Measurements from ENCODE around the gene PLEKHM1.

PLEKHM1 gene

DNA sequence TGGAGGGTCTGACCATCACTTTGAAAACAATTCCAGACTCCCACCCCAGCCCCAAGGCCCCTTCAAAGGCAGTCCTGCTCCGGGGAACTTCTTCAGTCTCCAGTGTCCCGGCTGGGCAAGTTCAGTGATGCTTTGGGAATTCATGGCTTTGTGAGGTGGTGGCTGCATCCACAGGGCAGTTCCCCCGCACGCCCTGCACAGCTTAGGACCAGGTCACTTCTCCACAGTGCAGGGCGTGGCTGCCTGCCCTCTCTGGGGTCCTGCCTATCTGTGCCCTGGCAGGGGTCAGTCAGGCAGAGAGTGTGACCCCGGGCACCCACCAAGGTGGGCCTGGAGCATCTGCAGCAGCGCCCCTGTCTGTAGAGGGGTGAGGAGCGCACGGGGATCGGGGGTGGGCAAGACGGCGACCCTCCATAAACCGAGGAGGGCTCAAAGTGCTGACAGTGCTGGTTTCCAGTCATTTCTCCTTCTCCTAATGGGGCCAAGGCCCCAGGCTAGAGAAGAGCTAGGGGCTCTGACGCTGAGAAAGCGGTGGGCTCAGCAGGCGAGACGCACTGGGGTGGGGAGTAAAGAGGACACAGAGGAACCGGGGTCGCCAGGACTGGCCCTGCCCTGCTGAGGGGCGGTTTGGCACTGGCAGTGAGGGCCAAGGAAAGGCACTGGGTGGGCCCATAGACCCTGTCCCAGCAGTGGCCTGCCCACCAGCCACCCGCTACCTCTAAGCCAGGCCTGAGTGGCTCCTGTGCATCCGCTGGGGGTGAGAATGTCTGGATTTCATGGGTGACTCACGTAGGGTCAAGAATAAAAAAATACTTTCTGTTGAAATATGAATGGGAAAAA lies 53.7 kb downstream of the PLEKHM1 start:
- TF ChIP-seq, protein P1, sequence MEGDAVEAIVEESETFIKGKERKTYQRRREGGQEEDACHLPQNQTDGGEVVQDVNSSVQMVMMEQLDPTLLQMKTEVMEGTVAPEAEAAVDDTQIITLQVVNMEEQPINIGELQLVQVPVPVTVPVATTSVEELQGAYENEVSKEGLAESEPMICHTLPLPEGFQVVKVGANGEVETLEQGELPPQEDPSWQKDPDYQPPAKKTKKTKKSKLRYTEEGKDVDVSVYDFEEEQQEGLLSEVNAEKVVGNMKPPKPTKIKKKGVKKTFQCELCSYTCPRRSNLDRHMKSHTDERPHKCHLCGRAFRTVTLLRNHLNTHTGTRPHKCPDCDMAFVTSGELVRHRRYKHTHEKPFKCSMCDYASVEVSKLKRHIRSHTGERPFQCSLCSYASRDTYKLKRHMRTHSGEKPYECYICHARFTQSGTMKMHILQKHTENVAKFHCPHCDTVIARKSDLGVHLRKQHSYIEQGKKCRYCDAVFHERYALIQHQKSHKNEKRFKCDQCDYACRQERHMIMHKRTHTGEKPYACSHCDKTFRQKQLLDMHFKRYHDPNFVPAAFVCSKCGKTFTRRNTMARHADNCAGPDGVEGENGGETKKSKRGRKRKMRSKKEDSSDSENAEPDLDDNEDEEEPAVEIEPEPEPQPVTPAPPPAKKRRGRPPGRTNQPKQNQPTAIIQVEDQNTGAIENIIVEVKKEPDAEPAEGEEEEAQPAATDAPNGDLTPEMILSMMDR (IDR thresholded peaks at IDR 0.05; ENCODE audit: unreplicated experiment in 3 of 3): no peak
- peaks cover 8% of the 10 kb centered on the region for H3K36me3 Mint-ChIP-seq (ENCODE audit: low read depth)
- H3K4me1 Mint-ChIP-seq: peaks cover 8% of the 10 kb centered on the region
- no peak overlapping the region for H3K27ac Mint-ChIP-seq
- H3K9me3 Mint-ChIP-seq: no peaks in the 10 kb centered on the region
- peaks cover 43% of the 10 kb centered on the region for H3K27me3 Mint-ChIP-seq (ENCODE audit: low read depth)
- no peak overlapping the region for H3K4me3 Mint-ChIP-seq

DNA sequence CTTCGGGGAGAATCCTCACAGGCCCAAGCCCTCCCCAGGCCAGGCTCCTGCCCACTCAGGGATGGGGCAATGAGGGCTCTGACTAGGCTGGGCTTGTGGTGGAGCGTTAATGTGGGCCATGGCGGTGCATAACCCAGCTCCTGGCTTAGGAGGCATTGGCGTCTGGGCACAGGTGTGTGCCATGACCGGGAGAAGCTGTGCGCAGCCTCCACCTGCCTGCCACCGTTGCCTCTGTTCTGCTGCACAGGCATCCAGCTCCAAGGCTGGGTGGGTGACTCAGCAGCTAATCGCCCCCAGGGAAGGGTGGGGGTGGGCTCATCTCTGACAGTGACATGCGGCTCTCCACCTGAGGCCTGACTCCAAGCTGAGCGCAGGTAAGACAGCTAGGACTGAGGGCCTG lies 54.4 kb downstream of the PLEKHM1 start:
- no peak overlapping the region for H3K4me3 Mint-ChIP-seq
- H3K27me3 Mint-ChIP-seq (ENCODE audit: low read depth): peaks cover 50% of the 10 kb centered on the region
- H3K27ac Mint-ChIP-seq: no peak overlapping the region
- H3K9me3 Mint-ChIP-seq: no peaks in the 10 kb centered on the region
- H3K36me3 Mint-ChIP-seq (ENCODE audit: low read depth): peaks cover 8% of the 10 kb centered on the region
- TF ChIP-seq, protein P1 (IDR thresholded peaks at IDR 0.05; ENCODE audit: unreplicated experiment in 3 of 3): no peak
- peaks cover 8% of the 10 kb centered on the region for H3K4me1 Mint-ChIP-seq

DNA sequence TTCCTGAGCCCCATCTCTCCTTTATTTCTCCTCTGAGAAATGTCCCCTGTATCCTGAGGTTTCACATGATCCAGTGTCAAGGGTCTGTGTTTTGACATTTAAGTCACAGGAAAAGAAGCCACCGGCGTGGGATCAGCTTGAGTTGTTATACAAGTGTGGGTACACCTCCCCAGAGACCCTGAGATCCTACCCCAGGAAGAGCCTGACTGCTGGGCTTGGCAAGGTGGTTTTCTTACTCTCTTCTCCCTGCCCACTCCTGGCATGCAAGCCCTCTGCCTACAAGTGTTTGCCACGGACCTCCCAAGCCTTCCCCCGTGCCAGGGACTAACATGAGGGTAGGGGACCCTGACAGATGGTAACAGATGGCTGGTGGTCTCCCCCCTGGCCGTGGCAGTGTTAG lies 55.0 kb downstream of the PLEKHM1 start:
- peaks cover 57% of the 10 kb centered on the region for H3K27me3 Mint-ChIP-seq (ENCODE audit: low read depth)
- H3K9me3 Mint-ChIP-seq: no peaks in the 10 kb centered on the region
- H3K4me1 Mint-ChIP-seq: peaks cover 8% of the 10 kb centered on the region
- H3K36me3 Mint-ChIP-seq (ENCODE audit: low read depth): peaks cover 8% of the 10 kb centered on the region
- TF ChIP-seq, protein P1 (IDR thresholded peaks at IDR 0.05; ENCODE audit: unreplicated experiment in 3 of 3): no peak
- no peak overlapping the region for H3K27ac Mint-ChIP-seq
- H3K4me3 Mint-ChIP-seq: no peak overlapping the region

DNA sequence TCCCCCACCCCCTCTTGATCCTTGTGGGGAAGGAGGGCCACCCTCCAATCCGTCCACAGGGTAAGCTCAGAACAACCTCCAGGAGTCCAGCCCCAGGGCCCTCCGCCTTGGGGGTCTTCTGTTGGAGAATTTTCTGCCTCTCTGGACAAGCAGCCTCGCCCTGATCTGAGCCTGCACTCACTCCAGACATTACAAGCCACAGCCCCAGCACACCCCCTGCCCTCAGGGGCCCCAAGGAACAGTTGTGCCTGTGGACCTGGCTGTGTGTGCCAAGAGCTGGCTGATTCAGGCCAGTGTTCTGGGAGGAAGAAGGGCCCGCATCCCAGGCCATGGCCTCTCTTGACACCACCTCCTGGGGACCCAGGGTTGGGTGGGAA lies 57.4 kb downstream of the PLEKHM1 start:
- TF ChIP-seq, protein P1 (IDR thresholded peaks at IDR 0.05; ENCODE audit: unreplicated experiment in 3 of 3): no peak
- peaks cover 15% of the 10 kb centered on the region for H3K4me1 Mint-ChIP-seq
- peak overlapping the region; percentile 63 to 70 (median 67) for H3K4me3 Mint-ChIP-seq
- no peak overlapping the region for H3K27ac Mint-ChIP-seq
- H3K36me3 Mint-ChIP-seq (ENCODE audit: low read depth): peaks cover 8% of the 10 kb centered on the region
- H3K9me3 Mint-ChIP-seq: no peaks in the 10 kb centered on the region
- peaks cover 73% of the 10 kb centered on the region for H3K27me3 Mint-ChIP-seq (ENCODE audit: low read depth)

DNA sequence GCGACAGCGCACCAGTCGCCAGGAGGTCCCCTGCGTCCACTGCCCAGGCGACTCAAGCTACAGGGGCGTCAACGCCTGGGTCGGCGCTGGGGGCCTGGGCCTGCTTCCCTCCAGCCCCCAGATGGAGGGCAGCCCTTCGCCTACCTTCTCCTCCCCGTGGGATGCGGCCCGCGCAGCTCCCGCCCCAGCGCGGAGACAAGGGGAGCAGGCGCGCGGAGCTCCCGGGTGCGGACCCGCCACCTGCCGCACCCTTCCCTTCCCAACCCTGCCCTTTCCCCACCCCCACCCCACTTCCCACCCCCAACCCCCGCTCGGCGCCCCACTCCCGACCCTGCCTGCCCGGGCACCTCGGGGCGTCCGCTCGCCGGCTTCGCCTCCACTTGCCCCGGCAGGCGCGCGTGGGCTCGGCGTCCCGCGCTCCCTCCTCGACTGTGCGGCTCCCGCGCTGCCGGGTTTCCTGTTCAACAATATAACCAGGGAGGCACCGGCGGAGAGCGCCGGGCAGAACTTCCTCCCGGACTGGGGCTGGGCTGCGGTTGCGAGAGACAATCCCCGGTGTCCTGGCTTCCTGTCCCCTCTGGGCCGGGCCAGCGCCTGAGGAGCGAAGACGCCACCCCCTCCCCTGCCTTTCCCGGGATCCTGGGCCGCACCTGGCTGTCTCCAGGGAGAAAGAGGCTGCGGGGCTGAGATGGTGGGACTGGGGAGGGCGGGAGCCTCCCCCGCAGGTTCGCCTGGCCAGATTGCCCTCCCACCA lies 57.9 kb downstream of the PLEKHM1 start, which contains the start of gene ARHGAP27:
TSS of gene ARHGAP27 (minus strand) at position 466 of the 754 bp plus-strand sequence. CDS start 2,591 bp downstream, outside the sequence.
- Mint-ChIP-seq H3K27me3 (ENCODE audit: low read depth) (peaks cover 79% of the 10 kb centered on the region), H3K27ac (no peak within 1 kb of the TSS), H3K9me3 (no peaks in the 10 kb centered on the region), H3K4me1 (peaks cover 16% of the 10 kb centered on the region), H3K36me3 (ENCODE audit: low read depth) (peaks cover 8% of the 10 kb centered on the region), H3K4me3 (peak within 1 kb of the TSS; percentile 70 to 77 (median 74))
- TF ChIP-seq, protein P1 (IDR thresholded peaks at IDR 0.05; ENCODE audit: unreplicated experiment in 3 of 3): no peak

All from nephron (organoid).